Hematopoietic multipotent progenitor cell treated with erythropoietin and hydrocortisone succinate and interleukin-3 and kit ligand, for 15 days (in vitro differentiated cells): Measurements from ENCODE around the gene NUDT16L1.

Experiments used
- DNase-seq: peaks from one replicate; pipeline ENCODE4 v3.0.0-alpha.2; 2015; ENCODE audit warnings: low spot score

NUDT16L1 gene

GRCh38 chr16:4693296-4693955 lies at the start of gene NUDT16L1:
NUDT16L1 (plus strand) TSS chr16:4693562; CDS start chr16:4693727, 165 bp downstream.
- peak; percentile 97 for DNase-seq

- DNase-seq: no peak
Observed at GRCh38 chr16:4646773-4647643, 46.4 kb upstream of the NUDT16L1 start.

- no peak for DNase-seq
Observed at GRCh38 chr16:4647644-4647980, 45.8 kb upstream of the NUDT16L1 start.

GRCh38 chr16:4648917-4649316 lies 44.4 kb upstream of the NUDT16L1 start:
- no peak for DNase-seq

- DNase-seq: no peak
Observed at GRCh38 chr16:4649744-4650442, 43.5 kb upstream of the NUDT16L1 start.

- DNase-seq: peak; percentile 82
Observed at GRCh38 chr16:4650443-4651074, 42.8 kb upstream of the NUDT16L1 start.

- no peak for DNase-seq
Observed at GRCh38 chr16:4651827-4652226, 41.5 kb upstream of the NUDT16L1 start.

- DNase-seq: no peak
Observed at GRCh38 chr16:4652561-4652960, 40.8 kb upstream of the NUDT16L1 start.

- no peak for DNase-seq
Observed at GRCh38 chr16:4654011-4654963, 39.1 kb upstream of the NUDT16L1 start.

- DNase-seq: no peak
Observed at GRCh38 chr16:4654964-4655590, 38.3 kb upstream of the NUDT16L1 start.

- no peak for DNase-seq
Observed at GRCh38 chr16:4655801-4656200, 37.6 kb upstream of the NUDT16L1 start.

GRCh38 chr16:4656221-4656620 lies 37.1 kb upstream of the NUDT16L1 start:
- DNase-seq: no peak

- no peak for DNase-seq
Observed at GRCh38 chr16:4656695-4657686, 36.4 kb upstream of the NUDT16L1 start.

- DNase-seq: no peak
Observed at GRCh38 chr16:4659363-4660353, 33.7 kb upstream of the NUDT16L1 start.

- no peak for DNase-seq
Observed at GRCh38 chr16:4660454-4661007, 32.8 kb upstream of the NUDT16L1 start.

GRCh38 chr16:4661661-4662060 lies 31.7 kb upstream of the NUDT16L1 start:
- no peak for DNase-seq

GRCh38 chr16:4663465-4663776 lies 29.9 kb upstream of the NUDT16L1 start:
- DNase-seq: no peak
